ENCODE results near the gene RPS6KL1.

GRCh38 chr14:74886001-74886400 is 37.1 kb downstream of the RPS6KL1 start:
- TF ChIP-seq FOXM1 (IDR thresholded peaks at IDR 0.05; ENCODE audit: borderline replicate concordance) (no peak), SP1 (IDR thresholded peaks at IDR 0.05) (no peak), LEF1 (IDR thresholded peaks at IDR 0.05; ENCODE audit: borderline replicate concordance) (no peak), HDGF (IDR thresholded peaks at IDR 0.05; ENCODE audit: borderline replicate concordance) (no peak), ELF4 (IDR thresholded peaks at IDR 0.05) (no peak), BHLHE40 (IDR thresholded peaks at IDR 0.05; ENCODE audit: borderline replicate concordance) (no peak)
